PFSK-1 (cell line): ENCODE measurements around the gene SERGEF.

Source experiments
- FOXP2 ChIP-seq: optimal IDR thresholded peaks from 2 replicates; pipeline ENCODE3; 2011; ENCODE audit warnings: borderline replicate concordance, control low read depth, inconsistent platforms; ENCODE audit not compliant: insufficient read depth; ENCODE audit errors: extremely low read length, extremely low read depth
- POLR2AphosphoS5 ChIP-seq: IDR thresholded peaks from 2 replicates; pipeline ENCODE4 v1.6.1; 2012; ENCODE audit warnings: low read depth, mild to moderate bottlenecking, control low read depth, low read length, moderate library complexity
- SIN3A ChIP-seq: IDR thresholded peaks from 2 replicates; pipeline ENCODE4 v1.6.1; 2012; ENCODE audit warnings: mild to moderate bottlenecking, low read length, moderate library complexity, borderline replicate concordance; ENCODE audit not compliant: insufficient read depth
- TF ChIP-seq, protein P1 (sequence below), 2 experiments: IDR thresholded peaks; 2 replicates each; pipeline versions ENCODE4 v1.6.1 to v1.8.0; 2011 to 2012; ENCODE audit warnings: low read depth in 2 of 2, low read length in 2 of 2, control low read depth in 1 of 2, inconsistent platforms in 1 of 2, mild to moderate bottlenecking in 1 of 2, moderate library complexity in 1 of 2; ENCODE audit not compliant: insufficient read depth in 1 of 2

DNA sequence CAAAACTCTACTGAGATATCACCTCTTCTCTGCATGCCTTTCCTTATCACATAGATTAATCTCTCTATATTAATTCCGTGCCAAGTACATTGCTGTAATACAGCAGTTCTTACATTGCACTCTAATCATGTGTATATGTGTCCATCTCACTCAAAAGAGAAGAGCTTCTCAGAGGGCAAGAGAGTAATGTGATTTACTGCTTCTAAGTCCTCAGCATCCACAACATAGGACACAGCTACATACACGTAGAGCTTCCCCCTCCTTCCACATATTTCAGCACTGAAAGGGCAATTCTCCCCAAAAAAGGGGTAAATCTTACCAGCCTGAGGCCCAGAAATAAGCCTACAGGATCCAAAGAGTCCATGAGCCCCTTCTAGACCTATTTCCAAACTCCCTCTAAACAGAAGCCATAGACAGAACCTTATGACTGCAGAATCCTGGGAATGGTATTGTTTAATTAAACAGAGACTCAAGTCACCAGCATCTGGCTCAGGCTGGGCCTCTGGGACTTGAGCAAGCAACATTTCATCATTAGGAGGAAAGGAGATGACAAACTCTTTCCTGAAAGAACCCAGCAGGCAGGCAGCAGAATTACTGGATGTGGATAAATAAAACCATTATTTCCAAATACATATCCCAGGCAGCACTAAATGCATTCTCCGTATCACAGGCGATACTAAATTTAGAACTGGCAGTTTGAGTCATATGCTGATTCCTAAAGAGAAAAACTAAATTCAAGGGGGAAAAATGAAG is 191.0 kb downstream of the SERGEF start:
- TF ChIP-seq FOXP2 (no peak), POLR2AphosphoS5 (no peak), SIN3A (no peak)
- TF ChIP-seq, protein P1, sequence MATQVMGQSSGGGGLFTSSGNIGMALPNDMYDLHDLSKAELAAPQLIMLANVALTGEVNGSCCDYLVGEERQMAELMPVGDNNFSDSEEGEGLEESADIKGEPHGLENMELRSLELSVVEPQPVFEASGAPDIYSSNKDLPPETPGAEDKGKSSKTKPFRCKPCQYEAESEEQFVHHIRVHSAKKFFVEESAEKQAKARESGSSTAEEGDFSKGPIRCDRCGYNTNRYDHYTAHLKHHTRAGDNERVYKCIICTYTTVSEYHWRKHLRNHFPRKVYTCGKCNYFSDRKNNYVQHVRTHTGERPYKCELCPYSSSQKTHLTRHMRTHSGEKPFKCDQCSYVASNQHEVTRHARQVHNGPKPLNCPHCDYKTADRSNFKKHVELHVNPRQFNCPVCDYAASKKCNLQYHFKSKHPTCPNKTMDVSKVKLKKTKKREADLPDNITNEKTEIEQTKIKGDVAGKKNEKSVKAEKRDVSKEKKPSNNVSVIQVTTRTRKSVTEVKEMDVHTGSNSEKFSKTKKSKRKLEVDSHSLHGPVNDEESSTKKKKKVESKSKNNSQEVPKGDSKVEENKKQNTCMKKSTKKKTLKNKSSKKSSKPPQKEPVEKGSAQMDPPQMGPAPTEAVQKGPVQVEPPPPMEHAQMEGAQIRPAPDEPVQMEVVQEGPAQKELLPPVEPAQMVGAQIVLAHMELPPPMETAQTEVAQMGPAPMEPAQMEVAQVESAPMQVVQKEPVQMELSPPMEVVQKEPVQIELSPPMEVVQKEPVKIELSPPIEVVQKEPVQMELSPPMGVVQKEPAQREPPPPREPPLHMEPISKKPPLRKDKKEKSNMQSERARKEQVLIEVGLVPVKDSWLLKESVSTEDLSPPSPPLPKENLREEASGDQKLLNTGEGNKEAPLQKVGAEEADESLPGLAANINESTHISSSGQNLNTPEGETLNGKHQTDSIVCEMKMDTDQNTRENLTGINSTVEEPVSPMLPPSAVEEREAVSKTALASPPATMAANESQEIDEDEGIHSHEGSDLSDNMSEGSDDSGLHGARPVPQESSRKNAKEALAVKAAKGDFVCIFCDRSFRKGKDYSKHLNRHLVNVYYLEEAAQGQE (IDR thresholded peaks at IDR 0.05; ENCODE audit: insufficient read depth in 1 of 2, low read depth in 2 of 2, low read length in 2 of 2) = no peak
